ENCODE data around the gene TSPAN18.

Gene TSPAN18

DNA sequence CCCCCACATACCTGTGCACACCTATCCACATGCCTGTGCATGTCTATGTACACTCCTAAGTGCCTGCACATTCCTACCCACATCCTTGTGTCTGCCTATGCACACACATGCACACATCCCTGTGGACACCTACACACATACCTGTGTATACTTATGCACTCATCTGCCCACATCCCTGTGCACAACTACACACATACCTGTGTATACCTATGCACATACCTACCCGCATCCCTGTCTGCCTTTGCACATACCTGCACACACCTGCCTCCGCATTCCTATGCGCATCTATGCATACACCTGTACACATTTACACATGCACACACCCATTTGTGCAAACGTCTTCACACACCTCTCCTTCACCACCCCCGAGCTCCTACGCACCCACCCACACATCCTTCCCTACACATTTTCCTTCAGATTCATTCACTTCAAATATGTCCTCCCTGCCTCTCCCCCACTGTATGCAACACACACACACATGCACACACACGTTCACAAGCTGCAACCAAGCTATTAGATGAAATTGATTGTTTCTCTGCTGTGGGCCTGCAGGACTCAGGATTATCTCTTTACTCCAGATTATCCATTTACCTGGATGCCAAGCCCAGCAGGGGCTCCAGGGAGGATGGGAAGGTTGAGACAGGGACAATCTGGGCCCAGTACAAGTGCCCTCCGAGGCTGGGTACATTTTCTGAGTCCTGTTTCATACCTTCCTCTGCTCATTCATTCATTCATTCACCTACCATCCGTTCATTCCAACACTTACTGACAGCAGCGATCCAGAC is 53.2 kb downstream of the TSPAN18 start:
- no peaks in the 10 kb centered on the region for H3K79me2 ChIP-seq (ENCODE audit: control insufficient read depth, insufficient read depth, low read length, poor library complexity)
- peak overlapping the region; percentile 5 for H3K4me3 ChIP-seq (ENCODE audit: low read depth, low read length)
- H2BK12ac ChIP-seq (ENCODE audit: low read length) = no peak overlapping the region
- peak overlapping the region; percentile 76 for H3K23ac ChIP-seq (ENCODE audit: low read length)
- no peak overlapping the region for H4K12ac ChIP-seq (ENCODE audit: low read depth, low read length)
- no peak overlapping the region for H2BK5ac ChIP-seq (ENCODE audit: low read depth, low read length, poor library complexity)
- peaks cover 0 to 3% of the 10 kb centered on the region in 2 experiments for H3K36me3 ChIP-seq (ENCODE audit: control insufficient read depth in 1 of 2, insufficient read depth in 2 of 2, low read length in 2 of 2)
- no peak overlapping the region for H3K14ac ChIP-seq (ENCODE audit: low read length)
- no peak overlapping the region for H4K8ac ChIP-seq (ENCODE audit: low read depth, low read length)
- no peak overlapping the region for H3K4me2 ChIP-seq (ENCODE audit: low read length)
- no peak overlapping the region for H3K4ac ChIP-seq (ENCODE audit: low read depth, low read length)
- H3K9ac ChIP-seq (ENCODE audit: low read length) = no peak overlapping the region
- H3K9me3 ChIP-seq (ENCODE audit: insufficient read depth, low read depth, low read length) = no peaks in the 10 kb centered on the region
- H3K27me3 ChIP-seq (ENCODE audit: insufficient read depth, low read length) = no peaks in the 10 kb centered on the region
- no peak overlapping the region for H3K18ac ChIP-seq (ENCODE audit: low read length)
- no peak overlapping the region for H3K27ac ChIP-seq (ENCODE audit: low read depth, low read length)
- H4K91ac ChIP-seq (ENCODE audit: low read depth, low read length) = no peak overlapping the region
- 100% methylated on average over 3 of the region's 10 CpGs for WGBS (ENCODE audit: extremely low coverage, insufficient coverage, insufficient read length)
- no peak for DNase-seq
- H3K4me1 ChIP-seq (ENCODE audit: control insufficient read depth in 1 of 2, insufficient read depth in 2 of 2, low read length in 2 of 2) = peaks cover 5 to 6% of the 10 kb centered on the region in 2 experiments
- H2AK5ac ChIP-seq (ENCODE audit: low read length) = no peak overlapping the region
- no peaks in the 10 kb centered on the region for H3K79me1 ChIP-seq (ENCODE audit: low read length)
- H2AFZ ChIP-seq (ENCODE audit: insufficient read depth, low read length, poor library complexity) = no peak overlapping the region
- no peak overlapping the region for H2BK120ac ChIP-seq (ENCODE audit: insufficient read depth, low read length, poor library complexity)

DNA sequence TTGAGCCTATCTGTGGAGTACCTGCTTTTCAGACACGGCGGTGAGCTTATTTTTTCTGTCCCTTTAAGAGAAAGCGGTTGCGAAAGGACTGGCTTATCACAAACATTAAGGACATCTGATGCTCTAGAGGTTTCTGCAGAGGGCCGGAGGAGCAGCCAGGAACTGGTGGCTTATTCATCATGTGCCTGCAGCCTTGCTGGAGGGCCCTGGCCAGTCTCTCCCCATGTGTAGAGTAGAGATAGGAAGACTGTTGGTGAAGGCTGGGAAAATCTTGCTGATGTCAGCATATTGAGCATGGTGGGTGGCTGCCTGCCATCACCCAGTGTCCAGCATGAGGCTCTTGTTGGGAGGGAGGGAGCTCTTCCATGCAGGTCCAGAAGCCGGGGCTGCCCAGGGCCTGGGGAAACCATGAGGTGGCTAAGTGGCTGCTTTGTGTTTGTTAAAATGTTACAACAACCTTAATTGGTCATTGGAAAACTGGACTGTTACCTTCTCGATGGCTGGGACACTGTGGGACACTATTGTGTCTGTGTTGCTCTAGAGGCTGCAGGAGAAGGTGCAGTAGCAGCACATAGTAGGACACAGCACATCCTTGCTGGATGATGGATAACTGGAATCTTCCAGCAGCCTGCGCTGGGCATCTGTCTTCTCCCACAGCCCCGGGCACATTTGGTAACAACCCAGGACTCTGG is 54.3 kb downstream of the TSPAN18 start:
- Histone ChIP-seq H3K4ac (ENCODE audit: low read depth, low read length) (no peak overlapping the region), H2BK5ac (ENCODE audit: low read depth, low read length, poor library complexity) (no peak overlapping the region), H4K8ac (ENCODE audit: low read depth, low read length) (no peak overlapping the region), H2BK120ac (ENCODE audit: insufficient read depth, low read length, poor library complexity) (no peak overlapping the region), H3K14ac (ENCODE audit: low read length) (no peak overlapping the region), H3K36me3 (ENCODE audit: control insufficient read depth in 1 of 2, insufficient read depth in 2 of 2, low read length in 2 of 2) (peaks cover 0 to 3% of the 10 kb centered on the region in 2 experiments), H4K12ac (ENCODE audit: low read depth, low read length) (no peak overlapping the region), H3K4me2 (ENCODE audit: low read length) (no peak overlapping the region), H3K4me1 (ENCODE audit: control insufficient read depth in 1 of 2, insufficient read depth in 2 of 2, low read length in 2 of 2) (peaks cover 5 to 6% of the 10 kb centered on the region in 2 experiments), H2AFZ (ENCODE audit: insufficient read depth, low read length, poor library complexity) (no peak overlapping the region), H4K91ac (ENCODE audit: low read depth, low read length) (no peak overlapping the region), H3K23ac (ENCODE audit: low read length) (no peak overlapping the region), H3K79me1 (ENCODE audit: low read length) (no peaks in the 10 kb centered on the region), H3K27ac (ENCODE audit: low read depth, low read length) (no peak overlapping the region), H3K27me3 (ENCODE audit: insufficient read depth, low read length) (no peaks in the 10 kb centered on the region), H3K4me3 (ENCODE audit: low read depth, low read length) (no peak overlapping the region), H3K18ac (ENCODE audit: low read length) (no peak overlapping the region), H3K9me3 (ENCODE audit: insufficient read depth, low read depth, low read length) (no peaks in the 10 kb centered on the region), H3K79me2 (ENCODE audit: control insufficient read depth, insufficient read depth, low read length, poor library complexity) (no peaks in the 10 kb centered on the region), H2BK12ac (ENCODE audit: low read length) (no peak overlapping the region), H3K9ac (ENCODE audit: low read length) (no peak overlapping the region), H2AK5ac (ENCODE audit: low read length) (no peak overlapping the region)
- WGBS (ENCODE audit: extremely low coverage, insufficient coverage, insufficient read length) = no CpG with 5 or more reads among the region's 9 CpGs
- DNase-seq = no peak

DNA sequence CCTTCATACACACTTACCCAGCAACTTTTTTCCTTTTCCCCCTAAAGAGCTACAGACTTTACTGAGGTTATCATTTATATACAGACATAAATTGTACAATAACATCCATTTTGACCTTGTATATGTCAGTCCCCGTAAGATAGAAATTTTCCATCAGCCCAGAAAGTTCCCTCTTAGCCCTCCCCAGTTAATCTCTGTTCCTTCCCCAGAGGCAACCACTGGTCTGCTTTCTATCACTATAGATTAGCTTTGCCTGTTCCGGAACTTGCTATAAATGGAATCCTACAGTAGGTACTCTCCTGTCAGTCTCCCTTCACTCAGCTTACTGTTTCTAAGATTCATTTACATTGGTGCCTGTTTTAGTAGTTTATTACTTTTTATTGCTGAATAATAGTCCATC is 54.9 kb downstream of the TSPAN18 start:
- Histone ChIP-seq H4K91ac (ENCODE audit: low read depth, low read length) (no peak overlapping the region), H3K4ac (ENCODE audit: low read depth, low read length) (no peak overlapping the region), H2BK12ac (ENCODE audit: low read length) (no peak overlapping the region), H2BK120ac (ENCODE audit: insufficient read depth, low read length, poor library complexity) (no peak overlapping the region), H3K27me3 (ENCODE audit: insufficient read depth, low read length) (no peaks in the 10 kb centered on the region), H3K27ac (ENCODE audit: low read depth, low read length) (no peak overlapping the region), H3K79me1 (ENCODE audit: low read length) (no peaks in the 10 kb centered on the region), H3K18ac (ENCODE audit: low read length) (no peak overlapping the region), H2AFZ (ENCODE audit: insufficient read depth, low read length, poor library complexity) (no peak overlapping the region), H3K9me3 (ENCODE audit: insufficient read depth, low read depth, low read length) (no peaks in the 10 kb centered on the region), H3K36me3 (ENCODE audit: control insufficient read depth in 1 of 2, insufficient read depth in 2 of 2, low read length in 2 of 2) (peaks cover 0 to 3% of the 10 kb centered on the region in 2 experiments), H2AK5ac (ENCODE audit: low read length) (no peak overlapping the region), H3K4me3 (ENCODE audit: low read depth, low read length) (no peak overlapping the region), H3K4me1 (ENCODE audit: control insufficient read depth in 1 of 2, insufficient read depth in 2 of 2, low read length in 2 of 2) (peaks cover 5 to 6% of the 10 kb centered on the region in 2 experiments), H3K23ac (ENCODE audit: low read length) (no peak overlapping the region), H3K9ac (ENCODE audit: low read length) (no peak overlapping the region), H3K4me2 (ENCODE audit: low read length) (no peak overlapping the region), H4K8ac (ENCODE audit: low read depth, low read length) (no peak overlapping the region), H3K14ac (ENCODE audit: low read length) (no peak overlapping the region), H3K79me2 (ENCODE audit: control insufficient read depth, insufficient read depth, low read length, poor library complexity) (no peaks in the 10 kb centered on the region), H2BK5ac (ENCODE audit: low read depth, low read length, poor library complexity) (no peak overlapping the region), H4K12ac (ENCODE audit: low read depth, low read length) (no peak overlapping the region)
- no peak for DNase-seq
- WGBS (ENCODE audit: extremely low coverage, insufficient coverage, insufficient read length) = no CpG with 5 or more reads among the region's 2 CpGs

DNA sequence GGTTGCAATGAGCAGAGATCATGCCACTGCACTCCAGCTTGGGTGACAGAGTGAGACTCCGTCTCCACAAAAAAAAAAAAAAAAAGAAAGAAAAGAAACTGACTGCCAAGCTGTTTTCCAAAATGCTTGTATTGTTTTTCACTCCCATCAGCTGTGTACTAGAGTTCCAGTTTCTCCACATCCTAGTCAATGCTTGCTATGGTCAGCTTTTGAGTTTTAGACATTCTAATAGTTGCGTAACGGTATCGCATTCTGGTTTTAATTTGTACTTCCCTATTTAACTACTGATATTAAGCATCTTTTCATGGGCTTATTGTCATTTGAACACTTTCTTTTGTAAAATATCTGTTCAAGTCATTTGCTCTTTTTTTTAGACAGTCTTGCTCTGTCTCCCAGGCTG is 55.7 kb downstream of the TSPAN18 start:
- Histone ChIP-seq H3K4me1 (ENCODE audit: control insufficient read depth in 1 of 2, insufficient read depth in 2 of 2, low read length in 2 of 2) (peaks cover 5 to 6% of the 10 kb centered on the region in 2 experiments), H4K91ac (ENCODE audit: low read depth, low read length) (no peak overlapping the region), H3K79me2 (ENCODE audit: control insufficient read depth, insufficient read depth, low read length, poor library complexity) (no peaks in the 10 kb centered on the region), H2AFZ (ENCODE audit: insufficient read depth, low read length, poor library complexity) (no peak overlapping the region), H3K27me3 (ENCODE audit: insufficient read depth, low read length) (no peaks in the 10 kb centered on the region), H2BK5ac (ENCODE audit: low read depth, low read length, poor library complexity) (no peak overlapping the region), H2AK5ac (ENCODE audit: low read length) (no peak overlapping the region), H4K12ac (ENCODE audit: low read depth, low read length) (no peak overlapping the region), H3K18ac (ENCODE audit: low read length) (no peak overlapping the region), H3K4me2 (ENCODE audit: low read length) (no peak overlapping the region), H3K14ac (ENCODE audit: low read length) (no peak overlapping the region), H3K9me3 (ENCODE audit: insufficient read depth, low read depth, low read length) (no peaks in the 10 kb centered on the region), H3K4ac (ENCODE audit: low read depth, low read length) (no peak overlapping the region), H3K9ac (ENCODE audit: low read length) (no peak overlapping the region), H3K79me1 (ENCODE audit: low read length) (no peaks in the 10 kb centered on the region), H2BK12ac (ENCODE audit: low read length) (no peak overlapping the region), H4K8ac (ENCODE audit: low read depth, low read length) (no peak overlapping the region), H3K4me3 (ENCODE audit: low read depth, low read length) (no peak overlapping the region), H3K23ac (ENCODE audit: low read length) (no peak overlapping the region), H2BK120ac (ENCODE audit: insufficient read depth, low read length, poor library complexity) (no peak overlapping the region), H3K27ac (ENCODE audit: low read depth, low read length) (no peak overlapping the region), H3K36me3 (ENCODE audit: control insufficient read depth in 1 of 2, insufficient read depth in 2 of 2, low read length in 2 of 2) (peaks cover 0 to 3% of the 10 kb centered on the region in 2 experiments)
- WGBS (ENCODE audit: extremely low coverage, insufficient coverage, insufficient read length) = no CpG with 5 or more reads among the region's 4 CpGs
- no peak for DNase-seq
